Thoracic aorta (tissue), 2 donors: ENCODE data around the gene SUSD2. TPM values are rescaled to one million over a fixed set of nuclear protein-coding genes. Genes with fewer than 3 reads are reported as not detected.

Experiments used
- ATAC-seq: fragments of 150-250 bp; one replicate; pipeline ENCODE4 v1.8.0; 2017; ENCODE audit warnings: low read depth; ENCODE audit not compliant: insufficient number of reproducible peaks, low FRiP score
- DNase-seq: peaks from one replicate; pipeline ENCODE4 v3.0.0-alpha.2; 2020; ENCODE audit warnings: low spot score
- H3K27ac ChIP-seq, 2 donors: fragments of 200-600 bp; sonication (generic); 1 replicate in 1 of 2; 2 replicates in 1 of 2; pipeline ENCODE4 v1.5.1; 2016; ENCODE audit warnings: mild to moderate bottlenecking in 2 of 2, moderate library complexity in 2 of 2
- H3K27me3 ChIP-seq: fragments of 200-600 bp; sonication (generic); replicated peaks from 2 replicates; pipeline ENCODE4 v1.6.0; 2016; ENCODE audit warnings: mild to moderate bottlenecking; ENCODE audit not compliant: insufficient read depth
- H3K36me3 ChIP-seq: fragments of 200-600 bp; sonication (generic); one replicate; pipeline ENCODE4 v1.5.1; 2016
- H3K4me1 ChIP-seq, 2 donors: fragments of 200-600 bp; sonication (generic); 1 replicate in 1 of 2; 2 replicates in 1 of 2; pipeline versions ENCODE4 v1.5.1 to v1.6.0; 2016; ENCODE audit warnings: low read depth in 2 of 2, mild to moderate bottlenecking in 1 of 2; ENCODE audit not compliant: control insufficient read depth in 1 of 2
- H3K4me3 ChIP-seq: fragments of 200-600 bp; sonication (generic); 2 replicates; pipeline ENCODE4 v1.5.1; 2016; ENCODE audit warnings: mild to moderate bottlenecking
- H3K9me3 ChIP-seq: fragments of 200-600 bp; sonication (generic); 2 replicates; pipeline ENCODE4 v1.5.1; 2016
- total RNA-seq, 2 donors: library from RNA; depleted of rRNA; stranded (reverse); fragments of >200 nt; gene quantifications; one replicate each; pipeline versions ENCODE4 v1.1.0 to v1.2.3, GENCODE V29; 2016
- TF ChIP-seq, protein P1 (sequence below): fragments of 200-600 bp; sonication (generic); IDR thresholded peaks from one replicate; pipeline ENCODE4 v1.5.1; 2019; ENCODE audit warnings: antibody characterized with exemption

SUSD2 gene
- total RNA-seq, 2 donors from 2014 or later: 16.8 to 43.2 TPM

DNA sequence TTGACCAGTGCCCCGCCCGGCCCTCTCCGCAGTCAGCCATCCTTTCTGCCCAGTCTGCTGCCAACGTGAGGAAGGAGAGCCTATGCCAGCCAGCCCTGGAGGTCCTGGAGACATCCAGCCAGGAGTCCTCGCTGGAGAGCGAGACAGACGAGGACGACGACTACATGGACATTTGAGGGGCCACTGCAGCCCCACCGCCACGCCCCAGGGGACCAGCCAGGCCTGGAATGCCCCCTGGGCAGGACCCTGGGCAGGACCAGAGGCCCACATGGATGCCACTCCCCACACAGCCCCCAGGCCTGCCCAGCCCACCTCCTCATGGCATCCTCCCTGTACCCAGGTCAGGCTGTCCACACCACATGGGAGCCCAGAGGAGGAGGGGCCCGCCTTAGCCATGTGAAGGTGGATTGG, 3.3 kb upstream of the SUSD2 start:
- peaks cover 38 to 81% of the 10 kb centered on the region in 2 donors for H3K4me1 ChIP-seq
- H3K27me3 ChIP-seq: no peaks in the 10 kb centered on the region
- H3K36me3 ChIP-seq: peaks cover 7% of the 10 kb centered on the region
- ATAC-seq (no peak), DNase-seq (no peak)
- no peaks in the 10 kb centered on the region for H3K9me3 ChIP-seq
- TF ChIP-seq, protein P1, sequence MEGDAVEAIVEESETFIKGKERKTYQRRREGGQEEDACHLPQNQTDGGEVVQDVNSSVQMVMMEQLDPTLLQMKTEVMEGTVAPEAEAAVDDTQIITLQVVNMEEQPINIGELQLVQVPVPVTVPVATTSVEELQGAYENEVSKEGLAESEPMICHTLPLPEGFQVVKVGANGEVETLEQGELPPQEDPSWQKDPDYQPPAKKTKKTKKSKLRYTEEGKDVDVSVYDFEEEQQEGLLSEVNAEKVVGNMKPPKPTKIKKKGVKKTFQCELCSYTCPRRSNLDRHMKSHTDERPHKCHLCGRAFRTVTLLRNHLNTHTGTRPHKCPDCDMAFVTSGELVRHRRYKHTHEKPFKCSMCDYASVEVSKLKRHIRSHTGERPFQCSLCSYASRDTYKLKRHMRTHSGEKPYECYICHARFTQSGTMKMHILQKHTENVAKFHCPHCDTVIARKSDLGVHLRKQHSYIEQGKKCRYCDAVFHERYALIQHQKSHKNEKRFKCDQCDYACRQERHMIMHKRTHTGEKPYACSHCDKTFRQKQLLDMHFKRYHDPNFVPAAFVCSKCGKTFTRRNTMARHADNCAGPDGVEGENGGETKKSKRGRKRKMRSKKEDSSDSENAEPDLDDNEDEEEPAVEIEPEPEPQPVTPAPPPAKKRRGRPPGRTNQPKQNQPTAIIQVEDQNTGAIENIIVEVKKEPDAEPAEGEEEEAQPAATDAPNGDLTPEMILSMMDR: no peak
- no peak overlapping the region for H3K4me3 ChIP-seq
- peak overlapping the region; percentile 86 to 91 for H3K27ac ChIP-seq

DNA sequence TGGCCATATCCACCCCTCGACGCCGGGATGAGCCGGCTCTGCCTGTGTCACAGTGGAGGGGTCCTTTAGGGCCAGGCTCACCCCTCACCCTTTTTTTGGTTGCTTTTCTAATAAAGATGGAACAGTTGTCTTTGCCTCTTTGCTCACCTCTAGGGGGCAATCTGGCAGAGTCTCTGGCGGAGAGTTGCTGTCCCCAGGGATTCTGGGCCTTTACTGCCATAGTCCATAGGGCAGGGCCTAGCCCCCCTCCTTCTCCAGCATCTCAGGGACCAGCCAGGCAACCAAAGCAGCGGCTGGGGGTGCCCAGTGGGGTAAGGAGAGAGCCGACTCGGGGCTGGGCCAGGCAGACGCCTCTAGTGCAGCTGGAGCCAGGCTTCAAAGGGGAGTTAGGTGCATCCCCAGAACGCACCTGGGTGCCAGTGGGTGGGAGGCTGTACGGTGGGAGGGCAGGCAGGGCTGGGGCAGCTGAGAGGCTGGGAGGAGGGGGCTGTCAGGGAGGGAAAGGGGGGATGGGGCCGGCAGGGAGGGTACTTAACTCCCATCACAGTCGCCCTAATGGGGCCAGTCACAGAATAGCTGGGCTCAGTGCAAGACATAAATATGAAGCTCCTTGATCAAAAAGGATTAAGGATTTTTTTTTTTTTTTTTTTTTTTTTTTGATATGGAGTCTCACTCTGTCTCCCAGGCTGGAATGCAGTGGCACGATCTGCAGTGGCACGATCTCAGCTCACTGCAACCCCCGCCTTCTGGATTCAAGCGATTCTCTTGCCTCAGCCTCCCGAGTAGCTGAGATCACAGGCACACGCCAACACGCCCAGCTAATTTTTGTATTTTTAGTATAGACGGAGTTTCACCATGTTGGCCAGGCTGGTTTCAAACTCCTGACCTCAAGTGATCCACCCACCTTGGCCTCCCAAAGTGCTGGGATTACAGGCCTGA, 2.5 kb upstream of the SUSD2 start:
- H3K36me3 ChIP-seq: no peaks in the 10 kb centered on the region
- no peak overlapping the region for H3K4me3 ChIP-seq
- DNase-seq (no peak), ATAC-seq (no peak)
- H3K27me3 ChIP-seq: no peaks in the 10 kb centered on the region
- H3K4me1 ChIP-seq: peaks cover 45 to 88% of the 10 kb centered on the region in 2 donors
- no peaks in the 10 kb centered on the region for H3K9me3 ChIP-seq
- peak overlapping the region; percentile 86 to 91 for H3K27ac ChIP-seq
- TF ChIP-seq, protein P1: peak; percentile 40

DNA sequence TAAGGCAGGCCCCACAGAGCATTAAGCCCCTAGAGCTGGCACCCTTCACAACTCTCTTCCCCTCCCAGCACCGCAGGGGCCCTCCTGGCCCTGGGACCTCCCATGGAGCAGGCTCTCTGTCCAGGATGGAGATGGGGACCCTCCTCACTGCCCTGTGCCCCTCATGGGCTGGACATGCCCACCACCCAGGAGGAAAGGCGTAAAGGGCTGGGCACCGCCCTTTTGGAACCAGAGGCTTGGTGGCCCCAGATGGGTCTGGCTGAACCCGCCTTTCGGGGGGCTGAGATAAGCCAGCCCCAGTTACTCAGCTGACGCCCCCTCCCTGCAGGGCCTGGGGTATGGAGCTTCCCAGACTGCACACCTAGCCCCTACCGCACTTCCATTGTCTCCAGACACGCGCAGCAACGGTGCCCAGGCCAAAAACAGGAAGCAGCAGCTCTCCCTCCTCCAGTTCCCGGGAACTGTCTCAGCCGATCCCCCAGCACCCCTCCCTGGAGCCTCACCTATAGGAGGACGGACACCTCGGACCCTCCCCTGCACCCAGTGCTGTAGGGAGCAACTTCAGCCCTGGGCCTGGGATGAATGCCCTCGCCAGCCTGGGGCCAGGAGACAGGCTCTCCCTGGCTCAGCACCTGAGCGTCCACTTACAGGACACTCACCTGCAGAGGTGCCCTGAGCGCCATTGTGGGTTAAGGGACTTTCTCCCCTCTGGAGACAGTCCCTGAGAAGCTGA, 1.6 kb upstream of the SUSD2 start:
- ATAC-seq (no peak), DNase-seq (no peak)
- Histone ChIP-seq H3K4me3 (no peak overlapping the region), H3K4me1 (peaks cover 49 to 89% of the 10 kb centered on the region in 2 donors), H3K9me3 (no peaks in the 10 kb centered on the region), H3K27ac (peak overlapping the region; percentile 86 to 91), H3K36me3 (no peaks in the 10 kb centered on the region), H3K27me3 (no peaks in the 10 kb centered on the region)
- TF ChIP-seq, protein P1: no peak

DNA sequence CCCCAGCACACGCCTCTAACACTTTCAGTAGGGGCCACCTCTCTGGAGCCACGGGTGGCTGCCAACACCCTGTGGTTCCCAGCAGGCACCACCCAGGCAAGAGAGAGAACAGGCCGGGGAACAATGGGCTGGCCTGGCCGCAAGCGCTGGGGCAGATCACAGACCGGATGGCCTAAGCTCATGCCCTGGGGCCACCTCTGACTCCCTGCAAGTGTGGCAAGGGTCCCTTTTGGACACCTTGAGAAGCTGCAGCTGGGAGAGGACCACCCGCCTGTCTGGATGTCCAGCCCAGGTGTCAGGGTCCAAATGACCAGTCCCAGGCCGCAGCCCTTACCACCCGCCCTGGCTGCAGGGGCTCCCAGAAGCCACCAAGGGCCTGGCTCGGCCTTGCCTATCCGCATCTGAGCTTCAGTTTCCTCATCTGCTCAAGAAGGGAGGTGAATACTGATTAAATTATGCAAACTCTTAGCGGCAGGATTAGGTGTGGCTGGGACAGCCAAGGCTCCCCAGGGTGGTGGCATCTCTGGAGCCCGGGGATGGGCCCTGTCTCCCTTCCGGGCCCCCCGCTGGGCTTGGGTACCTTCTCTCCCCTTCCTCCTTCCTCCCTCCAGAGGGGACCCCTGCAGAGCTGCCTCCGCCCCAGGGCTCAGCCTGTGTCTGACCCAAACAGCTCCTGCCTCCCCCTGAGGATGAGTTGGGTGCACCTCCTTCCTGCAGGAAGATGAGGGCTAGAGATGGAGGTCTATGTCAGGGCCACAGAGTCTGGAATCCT, 785 bp upstream of the SUSD2 start:
- TF ChIP-seq, protein P1: no peak
- Histone ChIP-seq H3K4me3 (no peak overlapping the region), H3K9me3 (no peaks in the 10 kb centered on the region), H3K4me1 (peaks cover 42 to 81% of the 10 kb centered on the region in 2 donors), H3K27ac (peak overlapping the region; percentile 86 to 91), H3K27me3 (no peaks in the 10 kb centered on the region), H3K36me3 (peaks cover 6% of the 10 kb centered on the region)
- no peak for ATAC-seq
- DNase-seq: no peak
